H1 (cell line): ENCODE results near the gene SEMA4D. TPM values are rescaled to one million over a fixed set of nuclear protein-coding genes. Genes with fewer than 3 reads are reported as not detected.

Experiments
- CTCF ChIA-PET: fragments of 300-600 bp; sonication (Branson Sonifier 250); formaldehyde crosslinking; loops from one replicate; lab custom pipeline; 2021; ENCODE audit not compliant: partially characterized antibody; lab: Charles Lee
- POLR2A ChIA-PET: fragments of 300-600 bp; sonication (Branson Sonifier 250); formaldehyde crosslinking; loops from one replicate; lab custom pipeline; 2021; ENCODE audit warnings: inconsistent platforms; ENCODE audit not compliant: partially characterized antibody; lab: Charles Lee
- DNase-seq, 2 experiments: peaks; one replicate each; pipeline versions ENCODE4 v3.0.0 to v3.0.0-alpha.2; 2010 to 2022; ENCODE audit warnings: low spot score in 2 of 2, low read depth in 1 of 2, mixed read lengths in 1 of 2
- FAIRE-seq: peaks from 2 replicates; lab custom pipeline; 2011; peaks lifted over from hg19 to GRCh38; lab: Jason Lieb, UNC
- H2AFZ ChIP-seq: 2 replicates; pipeline ENCODE4 v1.8.1; 2012; ENCODE audit warnings: low read length, inconsistent platforms
- H2AK5ac ChIP-seq: 2 replicates; pipeline ENCODE4 v1.6.1; 2013; ENCODE audit warnings: low read depth, low read length
- H2BK120ac ChIP-seq: replicated peaks from 2 replicates; pipeline ENCODE3; 2013; ENCODE audit warnings: low read depth, low read length, inconsistent platforms
- H2BK12ac ChIP-seq: 2 replicates; pipeline ENCODE4 v1.6.1; 2013; ENCODE audit warnings: low read depth, low read length
- H2BK15ac ChIP-seq: 2 replicates; pipeline ENCODE4 v1.6.1; 2013; ENCODE audit warnings: low read length
- H2BK20ac ChIP-seq: 2 replicates; pipeline ENCODE4 v1.6.1; 2013; ENCODE audit warnings: low read length
- H2BK5ac ChIP-seq: 2 replicates; pipeline ENCODE4 v1.6.1; 2013; ENCODE audit warnings: low read depth, low read length
- H3K14ac ChIP-seq: 2 replicates; pipeline ENCODE4 v1.6.1; 2013; ENCODE audit warnings: inconsistent platforms; ENCODE audit not compliant: insufficient read length
- H3K18ac ChIP-seq: 2 replicates; pipeline ENCODE4 v1.6.1; 2013; ENCODE audit warnings: low read length; ENCODE audit errors: extremely low read depth
- H3K23ac ChIP-seq: 2 replicates; pipeline ENCODE4 v1.6.1; 2013; ENCODE audit warnings: inconsistent platforms; ENCODE audit not compliant: insufficient read length
- H3K23me2 ChIP-seq: 2 replicates; pipeline ENCODE4 v1.6.1; 2013; ENCODE audit warnings: low read depth, low read length
- H3K27ac ChIP-seq: 2 replicates; pipeline ENCODE4 v1.6.1; 2011; ENCODE audit warnings: low read depth, low read length, inconsistent platforms
- H3K27me3 ChIP-seq, 4 experiments: replicated peaks in 1 of 4; 1 replicate in 1 of 4; 2 replicates in 3 of 4; pipeline versions ENCODE4 v1.6.1 to v1.8.1; 2011 to 2013; ENCODE audit warnings: low read length in 3 of 4, mild to moderate bottlenecking in 3 of 4, inconsistent platforms in 2 of 4, mixed read lengths in 2 of 4, moderate library complexity in 1 of 4; ENCODE audit not compliant: control insufficient read depth in 3 of 4, insufficient read depth in 3 of 4; ENCODE audit errors: extremely low read depth in 1 of 4
- H3K36me3 ChIP-seq, 4 experiments: 2 replicates each; pipeline versions ENCODE4 v1.6.1 to v1.8.1; 2011 to 2013; ENCODE audit warnings: mild to moderate bottlenecking in 4 of 4, low read length in 3 of 4, moderate library complexity in 2 of 4, control low read depth in 1 of 4, inconsistent platforms in 1 of 4; ENCODE audit not compliant: insufficient read depth in 4 of 4, control insufficient read depth in 2 of 4
- H3K4ac ChIP-seq: replicated peaks from 2 replicates; pipeline ENCODE3; 2013; ENCODE audit warnings: low read length, low read depth, mixed read lengths, inconsistent platforms; ENCODE audit not compliant: insufficient read length
- H3K4me1 ChIP-seq, 4 experiments: replicated peaks in 1 of 4; 1 replicate in 1 of 4; 2 replicates in 3 of 4; pipeline versions ENCODE4 v1.6.1 to v1.8.1; 2011 to 2013; ENCODE audit warnings: low read length in 3 of 4, inconsistent platforms in 2 of 4, mixed read lengths in 1 of 4; ENCODE audit not compliant: insufficient read depth in 4 of 4, control insufficient read depth in 3 of 4
- H3K4me2 ChIP-seq, 2 experiments: 2 replicates each; pipeline versions ENCODE4 v1.6.1 to v1.8.1; 2011 to 2013; ENCODE audit warnings: low read depth in 2 of 2, low read length in 2 of 2, control low read depth in 1 of 2, inconsistent platforms in 1 of 2, mild to moderate bottlenecking in 1 of 2; ENCODE audit not compliant: insufficient read depth in 1 of 2
- H3K4me3 ChIP-seq, 4 experiments: fragments of 200-600, 300-600 bp in 1 of 4; sonication (generic), shearing (Covaris generic), sonication (Bioruptor Twin) in 1 of 4; 2 replicates each; pipeline versions ENCODE4 v1.5.1 to v1.8.1; 2011 to 2016; ENCODE audit warnings: low read length in 4 of 4, low read depth in 3 of 4, control low read depth in 2 of 4, inconsistent platforms in 2 of 4, mild to moderate bottlenecking in 2 of 4, mixed read lengths in 1 of 4, moderate library complexity in 1 of 4; ENCODE audit not compliant: insufficient read depth in 2 of 4; ENCODE audit errors: extremely low read depth in 1 of 4
- H3K56ac ChIP-seq: replicated peaks from 2 replicates; pipeline ENCODE3; 2013; ENCODE audit warnings: low read depth, mild to moderate bottlenecking, mixed read lengths, low read length, inconsistent platforms; ENCODE audit not compliant: insufficient read length
- H3K79me1 ChIP-seq: 2 replicates; pipeline ENCODE4 v1.6.1; 2013; ENCODE audit warnings: low read depth, low read length, control low read depth
- H3K79me2 ChIP-seq, 2 experiments: 2 replicates each; pipeline versions ENCODE4 v1.6.1 to v1.8.1; 2012 to 2013; ENCODE audit warnings: low read length in 2 of 2, mild to moderate bottlenecking in 2 of 2, inconsistent platforms in 1 of 2; ENCODE audit not compliant: insufficient read depth in 2 of 2, control insufficient read depth in 1 of 2
- H3K9ac ChIP-seq, 4 experiments: replicated peaks in 1 of 4; 1 replicate in 1 of 4; 2 replicates in 3 of 4; pipeline versions ENCODE4 v1.6.1 to v1.8.1; 2011 to 2013; ENCODE audit warnings: low read depth in 3 of 4, low read length in 3 of 4, control low read depth in 2 of 4, mild to moderate bottlenecking in 2 of 4, moderate library complexity in 2 of 4, inconsistent platforms in 1 of 4; ENCODE audit errors: extremely low read depth in 1 of 4
- H3K9me3 ChIP-seq, 2 experiments: 2 replicates each; pipeline versions ENCODE4 v1.6.1 to v1.8.1; 2012 to 2013; ENCODE audit warnings: mild to moderate bottlenecking in 2 of 2, moderate library complexity in 2 of 2, control low read depth in 1 of 2, inconsistent platforms in 1 of 2, low read depth in 1 of 2, low read length in 1 of 2, mixed read lengths in 1 of 2; ENCODE audit not compliant: insufficient read depth in 2 of 2
- H4K20me1 ChIP-seq, 2 experiments: replicated peaks in 1 of 2; 2 replicates each; pipeline versions ENCODE3 to v1.8.1; 2011 to 2013; ENCODE audit warnings: inconsistent platforms in 2 of 2, low read length in 2 of 2, mild to moderate bottlenecking in 1 of 2; ENCODE audit not compliant: insufficient read depth in 2 of 2, control insufficient read depth in 1 of 2
- H4K5ac ChIP-seq: 2 replicates; pipeline ENCODE4 v1.6.1; 2013; ENCODE audit warnings: low read length, low read depth, mixed read lengths, inconsistent platforms; ENCODE audit not compliant: insufficient read length
- H4K8ac ChIP-seq: 2 replicates; pipeline ENCODE4 v1.8.0; 2013; ENCODE audit warnings: mild to moderate bottlenecking, moderate library complexity, low read length, inconsistent platforms; ENCODE audit not compliant: insufficient read depth; ENCODE audit errors: extremely low read depth
- H4K91ac ChIP-seq: replicated peaks from 2 replicates; pipeline ENCODE3; 2013; ENCODE audit warnings: low read length, mixed read lengths, inconsistent platforms; ENCODE audit not compliant: insufficient read length
- ASH2L ChIP-seq: fragments of 200-600, 300-600 bp; sonication (generic); IDR thresholded peaks from one replicate; pipeline ENCODE4 v1.7.1; 2017; ENCODE audit warnings: low read length
- E2F6 ChIP-seq: IDR thresholded peaks from 2 replicates; pipeline ENCODE4 v1.6.1; 2012; ENCODE audit warnings: inconsistent platforms
- EGR1 ChIP-seq: IDR thresholded peaks from 2 replicates; pipeline ENCODE4 v1.6.1; 2011; ENCODE audit warnings: low read depth, low read length, borderline replicate concordance
- HDAC2 ChIP-seq, 2 experiments: fragments of 300-600 bp in 1 of 2; sonication (generic) in 1 of 2; IDR thresholded peaks; 2 replicates each; pipeline ENCODE4 v1.6.1; 2011 to 2012; ENCODE audit warnings: low read depth in 2 of 2, low read length in 2 of 2, mild to moderate bottlenecking in 2 of 2, moderate library complexity in 2 of 2, borderline replicate concordance in 1 of 2, inconsistent platforms in 1 of 2
- RAD21 ChIP-seq, 2 experiments: IDR thresholded peaks in 1 of 2; conservative IDR thresholded peaks in 1 of 2; 2 replicates each; pipeline ENCODE4 v1.6.1; 2011; ENCODE audit warnings: low read depth in 2 of 2, low read length in 2 of 2, improper control_type of control experiment in 1 of 2, inconsistent platforms in 1 of 2, mild to moderate bottlenecking in 1 of 2, moderate library complexity in 1 of 2
- RBBP5 ChIP-seq: IDR thresholded peaks from 2 replicates; pipeline ENCODE4 v1.7.1; 2012; ENCODE audit warnings: low read depth, mild to moderate bottlenecking, inconsistent platforms, low read length, moderate library complexity, borderline replicate concordance
- SAP30 ChIP-seq: fragments of 300-600 bp; sonication (generic); IDR thresholded peaks from 2 replicates; pipeline ENCODE4 v1.7.1; 2012; ENCODE audit warnings: low read length, moderate library complexity, mild to moderate bottlenecking, inconsistent platforms; ENCODE audit not compliant: insufficient read depth, insufficient replicate concordance
- SP1 ChIP-seq: IDR thresholded peaks from 2 replicates; pipeline ENCODE4 v1.6.1; 2011; ENCODE audit warnings: low read depth, low read length
- polyA plus RNA-seq, 7 experiments: library from polyadenylated mRNA; depleted of rRNA in 3 of 7; stranded (reverse) in 5 of 7; unstranded in 2 of 7; fragments of >200 nt in 5 of 7; fragments of 200-250 nt in 2 of 7; gene quantifications; 1 replicate in 5 of 7; 2 replicates in 1 of 7; 4 replicates in 1 of 7; pipeline versions ENCODE4 v1.2.1 to v1.2.3, GENCODE V29; 2011 to 2013; ENCODE audit warnings: missing spikeins in 2 of 7, mixed read lengths in 2 of 7
- total RNA-seq: library from RNA; stranded (reverse); fragmentation: NEBNext Ultra II Directional; extraction: Animal tissue kit (Norgen Biotek cat#: 25700); gene quantifications from 2 replicates; pipeline ENCODE4 v1.2.1, GENCODE V29; 2021

Gene SEMA4D
- total and polyA plus RNA-seq, 2 of the 8 experiments (the other 6 are each of a cell fraction or from before 2014, with no cell fraction given), result 21.0 to 70.4 TPM

GRCh38 chr9:89434636-89435035 is 63.3 kb downstream of the SEMA4D start:
- peak overlapping the region; percentile 99; the same call in 1 of the 2 replicates for H3K18ac ChIP-seq
- peaks cover 26 to 48% (median 39%) of the 10 kb centered on the region in 4 experiments for H3K4me1 ChIP-seq
- DNase-seq (no peak), FAIRE-seq (no peak)
- H2BK20ac ChIP-seq, result peak overlapping the region; percentile 98; the same call in 1 of the 2 replicates
- ChIA-PET POLR2A (interaction anchor here (1.0 to 2.0 kb wide), 3 partner anchors 10 to 169 kb away, joined by 3 to 5 read pairs (median 5); no protein-coding TSS in a partner anchor), CTCF (interaction anchor here (0.8 to 1.7 kb wide), 3 partner anchors 11 to 130 kb away, joined by 3 to 6 read pairs (median 4); no protein-coding TSS in a partner anchor)
- H3K23me2 ChIP-seq, result no peaks in the 10 kb centered on the region
- no peaks in the 10 kb centered on the region for H4K20me1 ChIP-seq
- H3K27ac ChIP-seq, result peak overlapping the region; percentile 95
- peak overlapping the region; percentile 94 for H2BK5ac ChIP-seq
- peak overlapping the region; percentile 86 for H2BK120ac ChIP-seq
- H3K14ac ChIP-seq, result no peak overlapping the region
- no peak overlapping the region for H4K8ac ChIP-seq
- H3K9me3 ChIP-seq, result no peaks in the 10 kb centered on the region
- peak overlapping the region in 1 of 4 experiments; percentile 51; a peak in 2 of 8 replicates for H3K4me3 ChIP-seq
- peak overlapping the region; percentile 70 for H3K56ac ChIP-seq
- no peak overlapping the region for H2BK15ac ChIP-seq
- peak overlapping the region; percentile 61 for H3K4ac ChIP-seq
- no peak overlapping the region for H3K23ac ChIP-seq
- peak overlapping the region; percentile 98 for H4K91ac ChIP-seq
- H2AK5ac ChIP-seq, result peak overlapping the region; percentile 94; the same call in 1 of the 2 replicates
- peak overlapping the region; percentile 76 to 85 for H3K4me2 ChIP-seq
- peaks cover 22% of the 10 kb centered on the region for H3K79me1 ChIP-seq
- H2BK12ac ChIP-seq, result peak overlapping the region; percentile 98; the same call in 1 of the 2 replicates
- peak overlapping the region; percentile 79 for H4K5ac ChIP-seq
- no peaks in the 10 kb centered on the region for H3K27me3 ChIP-seq
- H3K36me3 ChIP-seq, result no peaks in the 10 kb centered on the region
- H3K79me2 ChIP-seq, result peaks cover 0 to 63% of the 10 kb centered on the region in 2 experiments; a peak in 2 of 4 replicates
- H2AFZ ChIP-seq, result no peak overlapping the region
- TF ChIP-seq EGR1, result no peak
- no peak for TF ChIP-seq E2F6
- TF ChIP-seq SAP30, result no peak
- TF ChIP-seq RAD21 (IDR thresholded peaks at IDR 0.05 in 1 of 2, conservative IDR thresholded peaks at IDR 0.05 in 1 of 2; ENCODE audit: low read depth in 2 of 2, low read length in 2 of 2), result no peak
- no peak for TF ChIP-seq ASH2L
- TF ChIP-seq HDAC2 (IDR thresholded peaks at IDR 0.05; ENCODE audit: borderline replicate concordance in 1 of 2, low read depth in 2 of 2, low read length in 2 of 2), result no peak
- TF ChIP-seq RBBP5, result no peak
- no peak for TF ChIP-seq SP1
- no peak overlapping the region for H3K9ac ChIP-seq
